DND-41 (cell line): ENCODE measurements around the gene AATF.

Source experiments
- EZH2 ChIP-seq: IDR thresholded peaks from 3 replicates; pipeline ENCODE4 v1.6.1; 2012; ENCODE audit warnings: borderline replicate concordance, low read depth, mild to moderate bottlenecking, moderate library complexity, low read length, inconsistent platforms; ENCODE audit not compliant: severe bottlenecking
- TF ChIP-seq, protein P1 (sequence below): IDR thresholded peaks from 2 replicates; pipeline ENCODE4 v1.5.1; 2012; ENCODE audit warnings: borderline replicate concordance, low read length, moderate library complexity, mild to moderate bottlenecking; ENCODE audit not compliant: poor library complexity, severe bottlenecking; ENCODE audit errors: extremely low read depth

DNA sequence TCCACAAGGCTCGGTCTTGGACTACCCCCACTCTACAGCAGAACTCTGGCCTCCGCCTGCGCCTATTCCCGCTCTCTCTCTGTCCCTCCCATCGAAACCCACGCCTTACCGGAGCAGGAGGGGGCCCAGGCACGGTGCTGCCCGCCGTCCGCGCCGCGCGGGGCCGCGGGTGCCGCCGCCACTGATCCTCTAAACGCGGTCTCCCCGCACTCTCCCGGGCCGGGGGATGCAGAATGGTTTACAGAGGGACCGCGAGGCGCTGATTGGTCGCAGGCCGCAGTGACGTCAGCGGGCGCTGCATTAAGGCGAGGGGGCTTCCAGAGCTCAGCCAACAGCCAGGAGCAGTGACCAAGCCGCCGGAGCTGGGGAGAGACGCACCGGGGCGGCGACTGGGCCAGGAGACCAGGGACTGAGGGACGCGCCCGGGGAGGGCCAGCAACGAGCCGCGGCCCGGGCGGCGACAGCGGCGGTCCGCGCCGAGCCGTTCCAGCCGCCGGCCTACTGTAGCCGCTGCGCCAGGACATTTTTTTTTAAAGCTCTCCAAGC is 12.2 kb upstream of the AATF start:
- TF ChIP-seq, protein P1, sequence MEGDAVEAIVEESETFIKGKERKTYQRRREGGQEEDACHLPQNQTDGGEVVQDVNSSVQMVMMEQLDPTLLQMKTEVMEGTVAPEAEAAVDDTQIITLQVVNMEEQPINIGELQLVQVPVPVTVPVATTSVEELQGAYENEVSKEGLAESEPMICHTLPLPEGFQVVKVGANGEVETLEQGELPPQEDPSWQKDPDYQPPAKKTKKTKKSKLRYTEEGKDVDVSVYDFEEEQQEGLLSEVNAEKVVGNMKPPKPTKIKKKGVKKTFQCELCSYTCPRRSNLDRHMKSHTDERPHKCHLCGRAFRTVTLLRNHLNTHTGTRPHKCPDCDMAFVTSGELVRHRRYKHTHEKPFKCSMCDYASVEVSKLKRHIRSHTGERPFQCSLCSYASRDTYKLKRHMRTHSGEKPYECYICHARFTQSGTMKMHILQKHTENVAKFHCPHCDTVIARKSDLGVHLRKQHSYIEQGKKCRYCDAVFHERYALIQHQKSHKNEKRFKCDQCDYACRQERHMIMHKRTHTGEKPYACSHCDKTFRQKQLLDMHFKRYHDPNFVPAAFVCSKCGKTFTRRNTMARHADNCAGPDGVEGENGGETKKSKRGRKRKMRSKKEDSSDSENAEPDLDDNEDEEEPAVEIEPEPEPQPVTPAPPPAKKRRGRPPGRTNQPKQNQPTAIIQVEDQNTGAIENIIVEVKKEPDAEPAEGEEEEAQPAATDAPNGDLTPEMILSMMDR: no peak
- no peak for TF ChIP-seq EZH2
